ENCODE data around the gene YBEY. TPM values are rescaled to one million over a fixed set of nuclear protein-coding genes. Genes with fewer than 3 reads are reported as not detected.

Gene YBEY
- polyA plus RNA-seq, 3 donors: 4.1 to 8.6 (median 5.2) TPM

DNA sequence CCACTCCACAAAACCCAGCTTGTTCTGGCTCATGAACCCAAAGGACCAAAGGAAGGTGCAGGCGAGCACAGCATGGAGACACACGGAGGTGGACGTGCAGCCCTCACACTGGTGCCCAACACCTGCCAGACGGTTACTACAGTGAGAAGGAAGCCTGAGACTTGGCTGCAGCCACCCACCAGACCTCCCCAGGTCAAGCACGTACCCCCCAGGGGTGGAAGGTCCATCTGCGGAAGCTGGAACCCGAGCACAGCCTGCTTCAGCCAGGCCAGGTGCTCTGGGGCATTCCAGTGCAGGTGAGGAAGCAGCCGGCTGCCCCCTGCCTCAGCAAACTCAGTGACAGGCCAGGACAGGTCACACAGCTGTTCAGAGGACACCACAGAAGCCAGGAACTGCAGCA lies 41.5 kb upstream of the YBEY start:
- Mint-ChIP-seq H3K36me3 (peaks cover 86 to 97% of the 10 kb centered on the region in 2 donors), H3K4me1 (no peaks in the 10 kb centered on the region), H3K27me3 (ENCODE audit: low read depth in 3 of 3) (no peaks in the 10 kb centered on the region), H3K4me3 (no peak overlapping the region), H3K27ac (peak overlapping the region in 1 of 7 donors; percentile 66), H3K9me3 (no peaks in the 10 kb centered on the region)
- Histone ChIP-seq H3K27ac (ENCODE audit: low read depth in 1 of 2, low read length in 2 of 2) (no peak overlapping the region), H3K9me3 (replicated peaks in 1 of 2; ENCODE audit: control insufficient read depth in 1 of 2, insufficient read depth in 1 of 2, low read length in 2 of 2) (no peaks in the 10 kb centered on the region), H3K79me2 (ENCODE audit: insufficient read depth, low read length) (no peaks in the 10 kb centered on the region), H3K36me3 (replicated peaks in 1 of 2; ENCODE audit: control insufficient read depth in 1 of 2, insufficient read depth in 2 of 2, low read length in 2 of 2) (peaks cover 93 to 99% of the 10 kb centered on the region in 2 donors), H3K4me2 (replicated peaks; ENCODE audit: extremely low read depth, low read length, poor library complexity, severe bottlenecking) (no peak overlapping the region), H3K27me3 (ENCODE audit: control insufficient read depth in 2 of 2, insufficient read depth in 2 of 2, low read length in 2 of 2) (no peaks in the 10 kb centered on the region), H3K4me1 (ENCODE audit: control insufficient read depth in 1 of 2, insufficient read depth in 2 of 2, low read length in 2 of 2) (no peaks in the 10 kb centered on the region), H3K9ac (ENCODE audit: insufficient read depth, low read length, poor library complexity, severe bottlenecking) (no peak overlapping the region), H3K4me3 (replicated peaks in 1 of 3; ENCODE audit: low read depth in 2 of 3, low read length in 3 of 3) (no peak overlapping the region), H2AFZ (ENCODE audit: insufficient read depth, low read depth, low read length, poor library complexity, severe bottlenecking) (no peak overlapping the region), H4K20me1 (ENCODE audit: insufficient read depth, low read length) (no peaks in the 10 kb centered on the region)
- TF ChIP-seq, protein P1, sequence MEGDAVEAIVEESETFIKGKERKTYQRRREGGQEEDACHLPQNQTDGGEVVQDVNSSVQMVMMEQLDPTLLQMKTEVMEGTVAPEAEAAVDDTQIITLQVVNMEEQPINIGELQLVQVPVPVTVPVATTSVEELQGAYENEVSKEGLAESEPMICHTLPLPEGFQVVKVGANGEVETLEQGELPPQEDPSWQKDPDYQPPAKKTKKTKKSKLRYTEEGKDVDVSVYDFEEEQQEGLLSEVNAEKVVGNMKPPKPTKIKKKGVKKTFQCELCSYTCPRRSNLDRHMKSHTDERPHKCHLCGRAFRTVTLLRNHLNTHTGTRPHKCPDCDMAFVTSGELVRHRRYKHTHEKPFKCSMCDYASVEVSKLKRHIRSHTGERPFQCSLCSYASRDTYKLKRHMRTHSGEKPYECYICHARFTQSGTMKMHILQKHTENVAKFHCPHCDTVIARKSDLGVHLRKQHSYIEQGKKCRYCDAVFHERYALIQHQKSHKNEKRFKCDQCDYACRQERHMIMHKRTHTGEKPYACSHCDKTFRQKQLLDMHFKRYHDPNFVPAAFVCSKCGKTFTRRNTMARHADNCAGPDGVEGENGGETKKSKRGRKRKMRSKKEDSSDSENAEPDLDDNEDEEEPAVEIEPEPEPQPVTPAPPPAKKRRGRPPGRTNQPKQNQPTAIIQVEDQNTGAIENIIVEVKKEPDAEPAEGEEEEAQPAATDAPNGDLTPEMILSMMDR (IDR thresholded peaks at IDR 0.05): no peak
- WGBS (ENCODE audit: insufficient coverage): 98% methylated on average over 7 of the region's 8 CpGs
- DNase-seq: no peak
- intact Hi-C loops (cut with micrococcal nuclease): no loop called here

DNA sequence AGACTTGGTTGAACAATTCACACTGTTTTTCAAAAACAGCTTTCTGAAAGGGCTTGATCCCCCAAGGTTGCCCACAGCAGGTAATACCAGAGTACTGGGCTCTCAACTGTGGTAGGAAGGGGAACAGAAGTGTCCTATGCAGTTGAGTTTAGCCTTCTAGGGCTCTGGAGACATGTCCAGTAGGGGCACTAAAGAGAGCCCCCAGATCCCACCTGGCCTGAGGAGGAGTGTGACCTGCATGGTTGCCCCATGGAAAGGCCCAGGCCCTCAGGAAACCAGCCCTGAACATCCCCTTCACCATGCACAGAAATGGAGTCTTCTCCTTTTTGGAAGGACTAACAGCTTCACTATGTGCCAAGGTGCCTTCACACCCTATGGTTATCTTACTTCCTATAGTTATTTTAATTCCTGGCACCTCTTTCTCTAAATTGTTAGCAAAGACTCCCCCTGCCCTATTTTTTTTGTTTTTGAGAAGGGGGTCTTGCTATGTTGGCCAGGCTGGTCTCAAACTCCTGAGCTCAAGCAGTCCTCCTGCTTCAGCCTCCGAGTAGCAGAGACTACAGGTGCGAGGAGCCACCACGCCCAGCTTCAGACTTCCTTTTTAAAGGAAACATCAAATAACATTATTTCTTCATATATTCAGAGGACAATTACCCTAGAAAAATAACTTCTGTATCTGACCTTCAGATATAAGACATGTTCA lies 40.8 kb upstream of the YBEY start:
- H3K27ac ChIP-seq (ENCODE audit: low read depth in 1 of 2, low read length in 2 of 2): no peak overlapping the region
- no peak overlapping the region for H3K4me3 ChIP-seq (replicated peaks in 1 of 3; ENCODE audit: low read depth in 2 of 3, low read length in 3 of 3)
- H3K79me2 ChIP-seq (ENCODE audit: insufficient read depth, low read length): no peaks in the 10 kb centered on the region
- no peak overlapping the region for H3K9ac ChIP-seq (ENCODE audit: insufficient read depth, low read length, poor library complexity, severe bottlenecking)
- Mint-ChIP-seq H3K4me1 (no peaks in the 10 kb centered on the region), H3K27me3 (ENCODE audit: low read depth in 3 of 3) (no peaks in the 10 kb centered on the region), H3K36me3 (peaks cover 87 to 98% of the 10 kb centered on the region in 2 donors), H3K4me3 (no peak overlapping the region), H3K9me3 (no peaks in the 10 kb centered on the region), H3K27ac (no peak overlapping the region)
- TF ChIP-seq, protein P1 (IDR thresholded peaks at IDR 0.05): no peak
- H2AFZ ChIP-seq (ENCODE audit: insufficient read depth, low read depth, low read length, poor library complexity, severe bottlenecking): no peak overlapping the region
- WGBS (ENCODE audit: insufficient coverage): 89% methylated on average over 3 of the region's 3 CpGs
- DNase-seq: no peak
- no peaks in the 10 kb centered on the region for H3K9me3 ChIP-seq (replicated peaks in 1 of 2; ENCODE audit: control insufficient read depth in 1 of 2, insufficient read depth in 1 of 2, low read length in 2 of 2)
- H3K27me3 ChIP-seq (ENCODE audit: control insufficient read depth in 2 of 2, insufficient read depth in 2 of 2, low read length in 2 of 2): no peaks in the 10 kb centered on the region
- intact Hi-C loops (cut with micrococcal nuclease): no loop called here
- H4K20me1 ChIP-seq (ENCODE audit: insufficient read depth, low read length): no peaks in the 10 kb centered on the region
- peaks cover 93 to 99% of the 10 kb centered on the region in 2 donors for H3K36me3 ChIP-seq (replicated peaks in 1 of 2; ENCODE audit: control insufficient read depth in 1 of 2, insufficient read depth in 2 of 2, low read length in 2 of 2)
- H3K4me1 ChIP-seq (ENCODE audit: control insufficient read depth in 1 of 2, insufficient read depth in 2 of 2, low read length in 2 of 2): no peaks in the 10 kb centered on the region
- no peak overlapping the region for H3K4me2 ChIP-seq (replicated peaks; ENCODE audit: extremely low read depth, low read length, poor library complexity, severe bottlenecking)

Measured in CD14-positive monocyte (primary cell).